Hepatic stellate cell (primary cell): ENCODE data around the gene GATA5.

Experiments
- DNase-seq: peaks from one replicate; pipeline ENCODE4 v3.0.0; 2011; ENCODE audit warnings: low spot score

Gene GATA5

DNA sequence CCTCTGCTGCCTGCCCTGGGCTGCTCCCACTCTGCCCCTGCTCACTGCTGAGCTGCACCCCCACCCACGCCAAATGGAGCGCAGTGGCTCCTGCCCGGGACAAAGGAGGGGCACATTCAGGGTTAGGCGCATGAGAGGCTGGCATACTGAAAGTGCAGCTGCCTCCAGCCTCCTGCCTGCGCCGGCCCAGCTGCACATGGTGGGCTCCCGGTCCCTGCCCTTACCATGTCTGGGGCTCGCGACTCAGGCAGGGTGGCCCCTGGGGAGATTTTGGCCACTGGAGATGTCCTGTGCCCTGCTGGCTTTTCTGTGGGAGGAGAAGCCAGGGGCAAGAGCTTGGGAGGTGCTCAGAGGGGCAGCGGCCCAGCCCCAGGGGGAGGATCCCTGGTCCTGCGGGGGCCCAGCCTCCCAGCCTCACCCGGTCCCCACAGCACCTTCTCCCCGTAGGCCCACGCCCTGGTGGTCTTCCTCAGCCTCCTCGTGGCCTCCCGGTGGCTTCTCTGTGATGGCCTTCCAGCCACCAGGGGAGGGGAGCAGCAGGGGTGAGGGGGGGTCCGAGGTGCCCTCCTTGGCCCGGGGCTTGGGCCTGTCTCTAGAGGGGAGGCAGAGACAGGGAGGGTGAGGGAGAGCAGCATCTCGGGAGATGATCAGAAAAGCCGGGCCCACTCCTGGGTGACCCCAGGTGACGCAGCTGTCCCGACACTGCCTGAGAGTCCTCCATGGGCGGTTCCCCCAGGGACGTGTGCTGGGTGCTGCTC, 60.3 kb downstream of the GATA5 start:
- no peak for DNase-seq

DNA sequence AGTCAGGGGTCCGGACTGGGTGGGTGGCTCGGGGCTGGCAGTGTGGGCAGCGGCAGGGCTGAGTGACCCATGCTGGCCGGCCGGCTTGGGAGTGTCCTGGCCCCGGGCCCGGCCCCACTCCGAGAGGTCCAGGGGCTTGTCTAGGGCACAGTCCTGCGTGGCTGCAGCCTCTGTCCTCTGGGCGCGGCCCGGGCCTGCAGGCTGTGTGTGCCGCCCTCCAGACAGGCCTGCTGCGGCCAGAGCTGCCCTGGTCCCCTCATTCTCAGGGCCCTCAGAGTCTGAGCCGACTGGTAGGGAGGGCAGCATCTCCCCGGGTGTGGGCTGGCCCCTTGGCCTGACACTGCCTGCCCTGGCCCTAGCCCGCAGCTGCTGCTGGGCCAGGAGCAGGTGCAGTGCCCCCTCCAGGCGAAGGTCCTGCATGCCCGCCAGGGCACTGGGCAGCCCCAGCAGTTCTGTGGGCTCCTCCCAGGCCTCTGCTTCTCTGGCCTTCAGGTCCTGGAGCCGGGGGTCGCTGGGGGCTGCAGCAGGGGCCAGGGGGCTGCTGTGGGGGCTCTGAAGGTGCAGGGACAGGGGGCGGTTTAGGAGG, 61.8 kb downstream of the GATA5 start:
- DNase-seq = no peak
